DOHH2 (cell line): ENCODE data around the gene APOBEC3G.

Source experiments
- H3F3A ChIP-seq: fragments of 200-600 bp; sonication (generic), shearing (Covaris generic); 2 replicates; pipeline ENCODE4 v1.6.0; 2016; ENCODE audit warnings: antibody characterized with exemption, mild to moderate bottlenecking; ENCODE audit not compliant: control insufficient read depth, insufficient read depth
- H3K27ac ChIP-seq: fragments of 200-600 bp; sonication (generic); 2 replicates; pipeline ENCODE4 v1.5.1; 2014; ENCODE audit warnings: low read depth, mild to moderate bottlenecking, low read length, moderate library complexity
- H3K27me3 ChIP-seq: fragments of 200-600 bp; sonication (generic); 2 replicates; pipeline ENCODE4 v1.6.1; 2014; ENCODE audit warnings: mild to moderate bottlenecking, low read length, mixed read lengths; ENCODE audit not compliant: control insufficient read depth
- H3K36me3 ChIP-seq: fragments of 200-600 bp; sonication (generic); 2 replicates; pipeline ENCODE4 v1.6.1; 2014; ENCODE audit warnings: mild to moderate bottlenecking, low read length, moderate library complexity, mixed read lengths; ENCODE audit not compliant: control insufficient read depth
- H3K4me1 ChIP-seq: fragments of 200-600 bp; sonication (generic); 2 replicates; pipeline ENCODE4 v1.6.1; 2014; ENCODE audit warnings: mild to moderate bottlenecking, low read length, mixed read lengths; ENCODE audit not compliant: control insufficient read depth
- H3K4me2 ChIP-seq: fragments of 200-600 bp; sonication (generic); 2 replicates; pipeline ENCODE4 v1.6.0; 2014; ENCODE audit warnings: mild to moderate bottlenecking, low read length, moderate library complexity
- H3K4me3 ChIP-seq: fragments of 200-600 bp; sonication (generic); 2 replicates; pipeline ENCODE4 v1.5.1; 2014; ENCODE audit warnings: mild to moderate bottlenecking, low read length, mixed read lengths
- H3K79me2 ChIP-seq: fragments of 200-600 bp; sonication (generic); 2 replicates; pipeline ENCODE4 v1.6.1; 2014; ENCODE audit warnings: mild to moderate bottlenecking, low read length, mixed read lengths; ENCODE audit not compliant: control insufficient read depth
- H3K9me2 ChIP-seq: fragments of 200-600 bp; sonication (generic); replicated peaks from 2 replicates; pipeline ENCODE4 v1.6.1; 2014; ENCODE audit warnings: mild to moderate bottlenecking, low read length, mixed read lengths; ENCODE audit not compliant: control insufficient read depth
- H3K9me3 ChIP-seq: fragments of 200-600 bp; sonication (generic); 2 replicates; pipeline ENCODE4 v1.6.1; 2014; ENCODE audit warnings: antibody characterized with exemption, low read length, mixed read lengths; ENCODE audit not compliant: control insufficient read depth, insufficient read depth
- H4K20me1 ChIP-seq: fragments of 200-600 bp; sonication (generic); 2 replicates; pipeline ENCODE4 v1.6.0; 2014; ENCODE audit warnings: low read depth, mild to moderate bottlenecking, antibody characterized with exemption, low read length, moderate library complexity; ENCODE audit not compliant: control insufficient read depth, insufficient read depth
- EZH2phosphoT487 ChIP-seq: fragments of 200-600 bp; sonication (generic); IDR thresholded peaks from 2 replicates; pipeline ENCODE4 v1.6.1; 2017; ENCODE audit warnings: borderline replicate concordance, mild to moderate bottlenecking, antibody characterized with exemption, low read length, moderate library complexity, mixed read lengths
- TF ChIP-seq, protein P1 (sequence below): fragments of 200-600 bp; sonication (generic); IDR thresholded peaks from one replicate; pipeline ENCODE4 v1.5.1; 2014; ENCODE audit warnings: antibody characterized with exemption, mild to moderate bottlenecking, low read depth, low read length; ENCODE audit not compliant: poor library complexity, severe bottlenecking

Gene APOBEC3G

GRCh38 chr22:39122772-39123470 lies 45.8 kb downstream of the APOBEC3G start:
- H3F3A ChIP-seq = no peaks in the 10 kb centered on the region; the same call in 1 of the 2 replicates
- H3K79me2 ChIP-seq = no peaks in the 10 kb centered on the region
- TF ChIP-seq EZH2phosphoT487 = no peak
- TF ChIP-seq, protein P1, sequence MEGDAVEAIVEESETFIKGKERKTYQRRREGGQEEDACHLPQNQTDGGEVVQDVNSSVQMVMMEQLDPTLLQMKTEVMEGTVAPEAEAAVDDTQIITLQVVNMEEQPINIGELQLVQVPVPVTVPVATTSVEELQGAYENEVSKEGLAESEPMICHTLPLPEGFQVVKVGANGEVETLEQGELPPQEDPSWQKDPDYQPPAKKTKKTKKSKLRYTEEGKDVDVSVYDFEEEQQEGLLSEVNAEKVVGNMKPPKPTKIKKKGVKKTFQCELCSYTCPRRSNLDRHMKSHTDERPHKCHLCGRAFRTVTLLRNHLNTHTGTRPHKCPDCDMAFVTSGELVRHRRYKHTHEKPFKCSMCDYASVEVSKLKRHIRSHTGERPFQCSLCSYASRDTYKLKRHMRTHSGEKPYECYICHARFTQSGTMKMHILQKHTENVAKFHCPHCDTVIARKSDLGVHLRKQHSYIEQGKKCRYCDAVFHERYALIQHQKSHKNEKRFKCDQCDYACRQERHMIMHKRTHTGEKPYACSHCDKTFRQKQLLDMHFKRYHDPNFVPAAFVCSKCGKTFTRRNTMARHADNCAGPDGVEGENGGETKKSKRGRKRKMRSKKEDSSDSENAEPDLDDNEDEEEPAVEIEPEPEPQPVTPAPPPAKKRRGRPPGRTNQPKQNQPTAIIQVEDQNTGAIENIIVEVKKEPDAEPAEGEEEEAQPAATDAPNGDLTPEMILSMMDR = no peak
- no peak overlapping the region for H3K4me2 ChIP-seq
- no peak overlapping the region for H3K27ac ChIP-seq
- H4K20me1 ChIP-seq = no peaks in the 10 kb centered on the region
- H3K4me1 ChIP-seq = peaks cover 6% of the 10 kb centered on the region
- no peaks in the 10 kb centered on the region for H3K9me2 ChIP-seq
- H3K36me3 ChIP-seq = no peaks in the 10 kb centered on the region
- no peaks in the 10 kb centered on the region for H3K27me3 ChIP-seq
- H3K4me3 ChIP-seq = no peak overlapping the region
- no peaks in the 10 kb centered on the region for H3K9me3 ChIP-seq

- H4K20me1 ChIP-seq = no peaks in the 10 kb centered on the region
- TF ChIP-seq, protein P1 = no peak
- no peak for TF ChIP-seq EZH2phosphoT487
- H3K27me3 ChIP-seq = no peaks in the 10 kb centered on the region
- H3K79me2 ChIP-seq = no peaks in the 10 kb centered on the region
- no peak overlapping the region for H3K4me3 ChIP-seq
- peaks cover 2% of the 10 kb centered on the region; the same call in 1 of the 2 replicates for H3K4me1 ChIP-seq
- H3K4me2 ChIP-seq = no peak overlapping the region
- H3K9me2 ChIP-seq = no peaks in the 10 kb centered on the region
- no peaks in the 10 kb centered on the region; the same call in 1 of the 2 replicates for H3F3A ChIP-seq
- no peaks in the 10 kb centered on the region for H3K36me3 ChIP-seq
- H3K27ac ChIP-seq = no peak overlapping the region
- H3K9me3 ChIP-seq = no peaks in the 10 kb centered on the region
Measured at GRCh38 chr22:39123751-39124581, 46.9 kb downstream of the APOBEC3G start.

- H3K4me1 ChIP-seq = peaks cover 2% of the 10 kb centered on the region; the same call in 1 of the 2 replicates
- H3K4me2 ChIP-seq = no peak overlapping the region
- no peaks in the 10 kb centered on the region for H3K9me2 ChIP-seq
Measured at GRCh38 chr22:39125622-39126021, 48.5 kb downstream of the APOBEC3G start.

More at GRCh38 chr22:39125622-39126021, 48.5 kb downstream of the APOBEC3G start:
- Histone ChIP-seq H3K9me3 (no peaks in the 10 kb centered on the region), H3F3A (no peaks in the 10 kb centered on the region; the same call in 1 of the 2 replicates), H3K36me3 (no peaks in the 10 kb centered on the region), H3K27ac (no peak overlapping the region), H3K27me3 (no peaks in the 10 kb centered on the region), H3K79me2 (no peaks in the 10 kb centered on the region), H4K20me1 (no peaks in the 10 kb centered on the region), H3K4me3 (no peak overlapping the region)
- no peak for TF ChIP-seq EZH2phosphoT487
- TF ChIP-seq, protein P1 = no peak
